CD4-positive, alpha-beta T cell treated with Interleukin-17A for 1 hour (primary cell): ENCODE measurements around the gene GALNS.
A peak's percentile ranks its signal among the peaks of the same experiment; 100 is the strongest.

Experiments
- DNase-seq: peaks from one replicate; pipeline ENCODE4 v3.0.0-alpha.2; 2020

The GALNS gene

GRCh38 chr16:88855176-88855575 lies 1.6 kb downstream of the GALNS start:
- no peak for DNase-seq

GRCh38 chr16:88854306-88855111 lies 2.2 kb downstream of the GALNS start:
- peak; percentile 46 for DNase-seq

- no peak for DNase-seq
These were observed 3.3 kb downstream of the GALNS start for GRCh38 chr16:88853325-88853941.

GRCh38 chr16:88851616-88852015 lies 5.1 kb downstream of the GALNS start:
- DNase-seq: no peak

- no peak for DNase-seq
These were observed 6.1 kb downstream of the GALNS start for GRCh38 chr16:88850531-88851199.

GRCh38 chr16:88848557-88848956 lies 8.2 kb downstream of the GALNS start:
- DNase-seq: no peak

- DNase-seq: no peak
These were observed 9.1 kb downstream of the GALNS start for GRCh38 chr16:88847654-88848053.

- DNase-seq: no peak
These were observed 10.7 kb downstream of the GALNS start for GRCh38 chr16:88846088-88846487.

- DNase-seq: no peak
These were observed 12.2 kb downstream of the GALNS start for GRCh38 chr16:88844419-88845036.

GRCh38 chr16:88843256-88843655 lies 13.5 kb downstream of the GALNS start:
- DNase-seq: no peak

- no peak for DNase-seq
These were observed 13.9 kb downstream of the GALNS start for GRCh38 chr16:88842806-88843205.

- DNase-seq: no peak
These were observed 14.4 kb downstream of the GALNS start for GRCh38 chr16:88842308-88842756.

- DNase-seq: no peak
These were observed 15.0 kb downstream of the GALNS start for GRCh38 chr16:88841521-88842307.

GRCh38 chr16:88840600-88841215 lies 16.0 kb downstream of the GALNS start:
- DNase-seq: no peak

- no peak for DNase-seq
These were observed 16.8 kb downstream of the GALNS start for GRCh38 chr16:88839745-88840599.

- DNase-seq: no peak
These were observed 17.7 kb downstream of the GALNS start for GRCh38 chr16:88839026-88839529.

- no peak for DNase-seq
These were observed 18.2 kb downstream of the GALNS start for GRCh38 chr16:88838566-88838965.

- no peak for DNase-seq
These were observed 18.9 kb downstream of the GALNS start for GRCh38 chr16:88837806-88838205.

- DNase-seq: no peak
These were observed 20.0 kb downstream of the GALNS start for GRCh38 chr16:88836791-88837190.

GRCh38 chr16:88835818-88836217 lies 20.9 kb downstream of the GALNS start:
- DNase-seq: no peak

- DNase-seq: no peak
These were observed 21.4 kb downstream of the GALNS start for GRCh38 chr16:88835383-88835782.
